Fibroblast of skin of scalp (primary cell): ENCODE measurements around the gene KRTAP10-8.
"Not testable (repeated sequence)": the region's sequence is repeated elsewhere in the genome, so short reads cannot be mapped to it uniquely, and the experiment has no call there.

ENCODE experiments used
- DNase-seq: peaks from one replicate; pipeline ENCODE4 v3.0.0-alpha.2; 2013

KRTAP10-8 gene

GRCh38 chr21:44618504-44618903, 6.6 kb downstream of the KRTAP10-8 start:
- DNase-seq, result no peak

GRCh38 chr21:44618909-44619308, 7.0 kb downstream of the KRTAP10-8 start:
- no peak for DNase-seq

- no peak for DNase-seq
These were observed 8.0 kb downstream of the KRTAP10-8 start for GRCh38 chr21:44619886-44620285.

GRCh38 chr21:44623575-44623974, 11.7 kb downstream of the KRTAP10-8 start:
- DNase-seq, result no peak

- DNase-seq, result no peak
These were observed 13.9 kb downstream of the KRTAP10-8 start for GRCh38 chr21:44625756-44626155.

- DNase-seq, result no peak
These were observed 14.4 kb downstream of the KRTAP10-8 start for GRCh38 chr21:44626262-44626661.

- no peak for DNase-seq
These were observed 14.8 kb downstream of the KRTAP10-8 start, which contains the start of gene KRTAP10-9 for GRCh38 chr21:44626673-44627143. Gene KRTAP10-9, plus strand, starts transcription at chr21:44627093. Its CDS starts 79 bp downstream, at chr21:44627172.

- not testable (repeated sequence) for DNase-seq
These were observed 15.4 kb downstream of the KRTAP10-8 start for GRCh38 chr21:44627181-44627822.

GRCh38 chr21:44627831-44628233, 16.0 kb downstream of the KRTAP10-8 start:
- DNase-seq, result not testable (repeated sequence)

GRCh38 chr21:44628707-44629391, 17.0 kb downstream of the KRTAP10-8 start:
- DNase-seq, result no peak

GRCh38 chr21:44630440-44630839, 18.6 kb downstream of the KRTAP10-8 start:
- DNase-seq, result no peak

- no peak for DNase-seq
These were observed 20.2 kb downstream of the KRTAP10-8 start for GRCh38 chr21:44632067-44632466.

GRCh38 chr21:44636209-44637017, 24.5 kb downstream of the KRTAP10-8 start:
- DNase-seq, result no peak

GRCh38 chr21:44637018-44637850, 25.4 kb downstream of the KRTAP10-8 start, which contains the start of gene KRTAP10-10:
Gene KRTAP10-10, plus strand, starts transcription at chr21:44637356. Its CDS starts 62 bp downstream, at chr21:44637418.
- DNase-seq, result no peak

GRCh38 chr21:44637851-44638348, 26.0 kb downstream of the KRTAP10-8 start:
- not testable (repeated sequence) for DNase-seq

- DNase-seq, result not testable (repeated sequence)
These were observed 26.8 kb downstream of the KRTAP10-8 start for GRCh38 chr21:44638506-44639330.

GRCh38 chr21:44639331-44639655, 27.4 kb downstream of the KRTAP10-8 start:
- DNase-seq, result no peak

- DNase-seq, result no peak
These were observed 28.9 kb downstream of the KRTAP10-8 start for GRCh38 chr21:44640761-44641160.

- DNase-seq, result no peak
These were observed 31.9 kb downstream of the KRTAP10-8 start for GRCh38 chr21:44643741-44644310.

GRCh38 chr21:44644878-44645277, 33.0 kb downstream of the KRTAP10-8 start:
- no peak for DNase-seq
